Endodermal cell (in vitro differentiated cells): Measurements from ENCODE around the gene PRKX. TPM values are rescaled to one million over a fixed set of nuclear protein-coding genes. Genes with fewer than 3 reads are reported as not detected.
A peak's percentile ranks its signal among the peaks of the same experiment; 100 is the strongest.

Source experiments
- DNase-seq: peaks from one replicate; pipeline ENCODE4 v3.0.0-alpha.2; 2017
- H3K27ac ChIP-seq: 2 replicates; pipeline ENCODE4 v1.5.1; 2013; ENCODE audit warnings: mild to moderate bottlenecking, low read depth, low read length, moderate library complexity
- H3K27me3 ChIP-seq: 2 replicates; pipeline ENCODE4 v1.6.1; 2013; ENCODE audit warnings: mild to moderate bottlenecking, low read length, moderate library complexity; ENCODE audit not compliant: insufficient read depth, control insufficient read depth, poor library complexity, severe bottlenecking
- H3K36me3 ChIP-seq: 2 replicates; pipeline ENCODE4 v1.7.0; 2013; ENCODE audit warnings: mild to moderate bottlenecking, low read length, moderate library complexity; ENCODE audit not compliant: control insufficient read depth, insufficient read depth
- H3K4me1 ChIP-seq: one replicate; pipeline ENCODE4 v1.7.0; 2013; ENCODE audit warnings: low read length; ENCODE audit not compliant: control insufficient read depth, insufficient read depth
- H3K4me3 ChIP-seq: 2 replicates; pipeline ENCODE4 v1.5.1; 2013; ENCODE audit warnings: mild to moderate bottlenecking, low read length, moderate library complexity
- H3K9ac ChIP-seq: 2 replicates; pipeline ENCODE4 v1.6.1; 2013; ENCODE audit warnings: mild to moderate bottlenecking, low read length, moderate library complexity; ENCODE audit not compliant: poor library complexity, severe bottlenecking; ENCODE audit errors: extremely low read depth
- H3K9me3 ChIP-seq: 2 replicates; pipeline ENCODE4 v1.6.1; 2013; ENCODE audit warnings: mild to moderate bottlenecking, low read length, moderate library complexity; ENCODE audit not compliant: control insufficient read depth
- H3K27ac Mint-ChIP-seq: 2 replicates; pipeline ENCODE4 v1.8.0; 2020; ENCODE audit warnings: mixed read lengths
- H3K27me3 Mint-ChIP-seq: 2 replicates; pipeline ENCODE4 v1.8.0; 2021; ENCODE audit warnings: mild to moderate bottlenecking, mixed read lengths; ENCODE audit not compliant: insufficient read depth
- H3K36me3 Mint-ChIP-seq: 2 replicates; pipeline ENCODE4 v1.8.0; 2020; ENCODE audit warnings: low read depth, mixed read lengths
- H3K4me1 Mint-ChIP-seq: 2 replicates; pipeline ENCODE4 v1.8.0; 2020; ENCODE audit warnings: mixed read lengths
- H3K4me3 Mint-ChIP-seq: 2 replicates; pipeline ENCODE4 v1.8.0; 2020; ENCODE audit warnings: mild to moderate bottlenecking, moderate library complexity, mixed read lengths
- H3K9me3 Mint-ChIP-seq: 2 replicates; pipeline ENCODE4 v1.8.0; 2020; ENCODE audit warnings: mild to moderate bottlenecking, mixed read lengths
- WGBS, 2 experiments: methylation state at CpG; one replicate each; pipeline versions ENCODE4 v1.1.5 to v1.1.7; 2013; ENCODE audit warnings: missing lambda C conversion rate in 2 of 2, mixed read lengths in 1 of 2; ENCODE audit not compliant: insufficient coverage in 1 of 2, insufficient read length in 1 of 2; 5-methylcytosine and 5-hydroxymethylcytosine counted together
- total RNA-seq, 2 donors: library from RNA; stranded (reverse); fragmentation: NEBNext Ultra II Directional in 1 of 2; extraction: Animal tissue kit (Norgen Biotek cat#: 25700) in 1 of 2; gene quantifications; 2 replicates in 1 of 2; 3 replicates in 1 of 2; pipeline ENCODE4 v1.2.1, GENCODE V29; 2021
- TF ChIP-seq, protein P1 (sequence below): fragments of 200-600 bp; sonication (generic); conservative IDR thresholded peaks from 2 replicates; pipeline ENCODE4 v1.5.0; 2021; ENCODE audit warnings: antibody characterized with exemption, mild to moderate bottlenecking

PRKX gene
- total RNA-seq, 2 donors from 2014 or later: 24.7 to 73.7 TPM

- peaks cover 17% of the 10 kb centered on the region for H3K36me3 Mint-ChIP-seq
- H3K27ac ChIP-seq: no peak overlapping the region
- no peak overlapping the region for H3K9ac ChIP-seq
- no peak for DNase-seq
- no peak overlapping the region for H3K4me3 Mint-ChIP-seq
- H3K36me3 ChIP-seq: no peaks in the 10 kb centered on the region
- no peaks in the 10 kb centered on the region for H3K4me1 ChIP-seq
- H3K4me1 Mint-ChIP-seq: no peaks in the 10 kb centered on the region
- H3K9me3 ChIP-seq: no peaks in the 10 kb centered on the region
- TF ChIP-seq, protein P1, sequence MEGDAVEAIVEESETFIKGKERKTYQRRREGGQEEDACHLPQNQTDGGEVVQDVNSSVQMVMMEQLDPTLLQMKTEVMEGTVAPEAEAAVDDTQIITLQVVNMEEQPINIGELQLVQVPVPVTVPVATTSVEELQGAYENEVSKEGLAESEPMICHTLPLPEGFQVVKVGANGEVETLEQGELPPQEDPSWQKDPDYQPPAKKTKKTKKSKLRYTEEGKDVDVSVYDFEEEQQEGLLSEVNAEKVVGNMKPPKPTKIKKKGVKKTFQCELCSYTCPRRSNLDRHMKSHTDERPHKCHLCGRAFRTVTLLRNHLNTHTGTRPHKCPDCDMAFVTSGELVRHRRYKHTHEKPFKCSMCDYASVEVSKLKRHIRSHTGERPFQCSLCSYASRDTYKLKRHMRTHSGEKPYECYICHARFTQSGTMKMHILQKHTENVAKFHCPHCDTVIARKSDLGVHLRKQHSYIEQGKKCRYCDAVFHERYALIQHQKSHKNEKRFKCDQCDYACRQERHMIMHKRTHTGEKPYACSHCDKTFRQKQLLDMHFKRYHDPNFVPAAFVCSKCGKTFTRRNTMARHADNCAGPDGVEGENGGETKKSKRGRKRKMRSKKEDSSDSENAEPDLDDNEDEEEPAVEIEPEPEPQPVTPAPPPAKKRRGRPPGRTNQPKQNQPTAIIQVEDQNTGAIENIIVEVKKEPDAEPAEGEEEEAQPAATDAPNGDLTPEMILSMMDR: no peak
- H3K4me3 ChIP-seq: no peak overlapping the region
- 100% methylated on average over 2 to 6 of the region's 6 CpGs for WGBS, 2 experiments
- peaks cover 6% of the 10 kb centered on the region for H3K9me3 Mint-ChIP-seq
- no peak overlapping the region for H3K27ac Mint-ChIP-seq
- no peaks in the 10 kb centered on the region for H3K27me3 Mint-ChIP-seq
- H3K27me3 ChIP-seq: no peaks in the 10 kb centered on the region
These were observed 114.7 kb downstream of the PRKX start for GRCh38 chrX:3598709-3599108.

GRCh38 chrX:3598046-3598605 lies 115.3 kb downstream of the PRKX start:
- H3K9me3 Mint-ChIP-seq: peaks cover 6% of the 10 kb centered on the region
- H3K4me1 Mint-ChIP-seq: no peaks in the 10 kb centered on the region
- no peaks in the 10 kb centered on the region for H3K4me1 ChIP-seq
- H3K4me3 Mint-ChIP-seq: no peak overlapping the region
- no peak overlapping the region for H3K9ac ChIP-seq
- no peaks in the 10 kb centered on the region for H3K36me3 ChIP-seq
- H3K27me3 Mint-ChIP-seq: no peaks in the 10 kb centered on the region
- H3K27ac ChIP-seq: no peak overlapping the region
- no peak overlapping the region for H3K4me3 ChIP-seq
- DNase-seq: no peak
- peaks cover 12% of the 10 kb centered on the region for H3K36me3 Mint-ChIP-seq
- H3K27me3 ChIP-seq: no peaks in the 10 kb centered on the region
- no peak overlapping the region for H3K27ac Mint-ChIP-seq
- no peaks in the 10 kb centered on the region for H3K9me3 ChIP-seq
- WGBS, 2 experiments: 91 to 100% methylated on average over 2 to 3 of the region's 3 CpGs
- TF ChIP-seq, protein P1: no peak

- H3K4me3 Mint-ChIP-seq: peak overlapping the region; percentile 49
- no peak overlapping the region for H3K27ac Mint-ChIP-seq
- Histone ChIP-seq H3K9ac (no peak overlapping the region), H3K9me3 (no peaks in the 10 kb centered on the region), H3K36me3 (no peaks in the 10 kb centered on the region), H3K4me3 (no peak overlapping the region), H3K4me1 (no peaks in the 10 kb centered on the region), H3K27me3 (no peaks in the 10 kb centered on the region), H3K27ac (no peak overlapping the region)
- DNase-seq: peak; percentile 89
- peaks cover 3% of the 10 kb centered on the region for H3K36me3 Mint-ChIP-seq
- 29 to 40% methylated on average over 1 to 12 of the region's 12 CpGs for WGBS, 2 experiments
- H3K9me3 Mint-ChIP-seq: peaks cover 2% of the 10 kb centered on the region
- TF ChIP-seq, protein P1: no peak
- H3K27me3 Mint-ChIP-seq: no peaks in the 10 kb centered on the region
- H3K4me1 Mint-ChIP-seq: peaks cover 5% of the 10 kb centered on the region
These were observed 121.3 kb downstream of the PRKX start for GRCh38 chrX:3592184-3592583.
